ENCODE data around the gene SFXN4. TPM values are rescaled to one million over a fixed set of nuclear protein-coding genes. Genes with fewer than 3 reads are reported as not detected.
A peak's percentile ranks its signal among the peaks of the same experiment; 100 is the strongest.

Gene SFXN4
- total RNA-seq, 1 donor from 2014 or later = 21.6 TPM

DNA sequence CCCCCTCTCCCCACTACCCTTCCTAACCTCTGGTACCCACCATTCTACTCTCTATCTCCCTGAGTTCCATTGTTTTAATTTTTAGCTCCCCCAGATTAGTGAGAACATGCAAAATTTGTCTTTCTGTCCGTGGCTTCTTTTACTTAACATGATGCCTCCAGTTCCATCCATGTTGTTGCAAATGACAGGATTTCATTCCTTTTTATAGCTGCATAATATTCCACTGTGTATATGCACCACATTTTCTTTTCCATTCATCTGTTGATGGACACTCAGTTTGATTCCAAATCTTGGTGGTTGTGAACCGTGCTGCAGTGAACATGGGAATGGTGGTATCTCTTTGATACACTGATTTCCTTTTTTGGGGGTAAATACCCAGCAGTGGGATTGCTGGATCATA is 39.6 kb downstream of the SFXN4 start:
- Histone ChIP-seq H3K4me3 (ENCODE audit: low read depth, low read length) (no peak overlapping the region), H3K27me3 (ENCODE audit: control insufficient read depth, insufficient read depth, low read length) (no peaks in the 10 kb centered on the region), H3K36me3 (ENCODE audit: control insufficient read depth, insufficient read depth, low read length) (peaks cover 10% of the 10 kb centered on the region)
- FAIRE-seq (no peak), DNase-seq (ENCODE audit: low read depth) (no peak)
- TF ChIP-seq, protein P1, sequence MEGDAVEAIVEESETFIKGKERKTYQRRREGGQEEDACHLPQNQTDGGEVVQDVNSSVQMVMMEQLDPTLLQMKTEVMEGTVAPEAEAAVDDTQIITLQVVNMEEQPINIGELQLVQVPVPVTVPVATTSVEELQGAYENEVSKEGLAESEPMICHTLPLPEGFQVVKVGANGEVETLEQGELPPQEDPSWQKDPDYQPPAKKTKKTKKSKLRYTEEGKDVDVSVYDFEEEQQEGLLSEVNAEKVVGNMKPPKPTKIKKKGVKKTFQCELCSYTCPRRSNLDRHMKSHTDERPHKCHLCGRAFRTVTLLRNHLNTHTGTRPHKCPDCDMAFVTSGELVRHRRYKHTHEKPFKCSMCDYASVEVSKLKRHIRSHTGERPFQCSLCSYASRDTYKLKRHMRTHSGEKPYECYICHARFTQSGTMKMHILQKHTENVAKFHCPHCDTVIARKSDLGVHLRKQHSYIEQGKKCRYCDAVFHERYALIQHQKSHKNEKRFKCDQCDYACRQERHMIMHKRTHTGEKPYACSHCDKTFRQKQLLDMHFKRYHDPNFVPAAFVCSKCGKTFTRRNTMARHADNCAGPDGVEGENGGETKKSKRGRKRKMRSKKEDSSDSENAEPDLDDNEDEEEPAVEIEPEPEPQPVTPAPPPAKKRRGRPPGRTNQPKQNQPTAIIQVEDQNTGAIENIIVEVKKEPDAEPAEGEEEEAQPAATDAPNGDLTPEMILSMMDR (IDR thresholded peaks at IDR 0.05; ENCODE audit: insufficient read depth, low read length, severe bottlenecking) = no peak

DNA sequence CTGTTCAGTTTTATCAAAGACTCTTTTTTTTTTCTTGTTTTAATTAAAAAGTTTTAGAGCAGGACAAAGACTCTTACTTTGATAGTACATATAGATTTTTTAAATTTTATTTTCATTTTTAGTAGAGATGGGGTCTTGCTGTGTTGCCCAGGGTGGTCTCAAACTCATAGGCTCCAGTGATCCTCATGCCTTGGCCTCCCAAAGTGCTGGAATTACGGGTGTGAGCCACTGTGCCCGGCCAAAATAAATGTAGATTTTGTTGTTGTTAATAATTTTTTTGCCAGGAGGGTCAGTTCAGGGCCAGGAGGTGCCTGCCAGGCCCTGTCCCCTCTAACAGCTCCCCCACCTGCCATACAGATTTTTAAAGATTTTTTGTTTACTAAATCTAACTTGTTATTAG is 44.6 kb downstream of the SFXN4 start:
- Histone ChIP-seq H3K4me3 (ENCODE audit: low read depth, low read length) (no peak overlapping the region), H3K27me3 (ENCODE audit: control insufficient read depth, insufficient read depth, low read length) (no peaks in the 10 kb centered on the region), H3K36me3 (ENCODE audit: control insufficient read depth, insufficient read depth, low read length) (peaks cover 15% of the 10 kb centered on the region)
- DNase-seq (ENCODE audit: low read depth) (no peak), FAIRE-seq (no peak)
- TF ChIP-seq, protein P1 (IDR thresholded peaks at IDR 0.05; ENCODE audit: insufficient read depth, low read length, severe bottlenecking) = no peak

DNA sequence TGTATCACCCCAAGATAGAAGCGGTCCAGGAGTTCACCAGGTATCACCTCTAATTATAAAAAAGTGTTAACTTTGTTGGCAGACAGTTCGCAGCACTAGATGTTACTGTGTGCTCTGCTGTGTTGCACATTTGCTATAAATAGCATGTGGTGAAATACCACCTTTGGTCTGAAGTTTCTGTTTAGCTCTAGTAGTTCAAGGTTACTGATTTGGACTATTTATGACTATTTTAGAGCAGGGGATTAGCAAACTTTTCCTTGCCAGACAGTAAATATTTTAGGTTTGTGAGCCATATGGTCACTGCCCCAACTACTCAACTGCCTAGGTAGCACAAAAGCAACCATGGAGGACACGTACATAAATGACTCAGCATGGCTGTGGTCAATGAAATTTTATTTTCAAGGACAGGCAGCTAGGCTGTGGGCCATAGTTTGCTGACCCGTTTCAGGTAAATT is 45.1 kb downstream of the SFXN4 start:
- Histone ChIP-seq H3K27me3 (ENCODE audit: control insufficient read depth, insufficient read depth, low read length) (no peaks in the 10 kb centered on the region), H3K36me3 (ENCODE audit: control insufficient read depth, insufficient read depth, low read length) (peaks cover 15% of the 10 kb centered on the region), H3K4me3 (ENCODE audit: low read depth, low read length) (no peak overlapping the region)
- DNase-seq (ENCODE audit: low read depth) = no peak
- TF ChIP-seq, protein P1 (IDR thresholded peaks at IDR 0.05; ENCODE audit: insufficient read depth, low read length, severe bottlenecking) = no peak
- FAIRE-seq = peak; percentile 83

DNA sequence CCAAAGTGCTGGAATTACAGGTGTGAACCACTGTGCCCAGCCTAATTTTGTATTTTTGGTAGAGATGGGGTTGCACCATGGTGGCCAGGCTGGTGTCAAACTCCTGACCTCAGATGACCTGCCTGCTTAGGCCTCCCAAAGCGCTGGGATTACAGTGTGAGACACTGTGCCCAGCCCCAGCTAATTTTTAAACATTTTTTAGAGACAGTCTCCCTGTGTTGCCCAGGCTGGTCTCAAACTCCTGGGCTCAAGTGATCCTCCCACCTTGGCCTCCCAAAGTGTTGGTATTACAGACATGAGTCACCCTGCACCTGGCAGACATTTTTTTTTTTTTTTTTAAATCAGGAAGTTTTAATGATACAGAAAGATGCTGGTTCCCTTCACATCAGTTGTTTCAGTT is 46.1 kb downstream of the SFXN4 start:
- peaks cover 16% of the 10 kb centered on the region for H3K36me3 ChIP-seq (ENCODE audit: control insufficient read depth, insufficient read depth, low read length)

DNA sequence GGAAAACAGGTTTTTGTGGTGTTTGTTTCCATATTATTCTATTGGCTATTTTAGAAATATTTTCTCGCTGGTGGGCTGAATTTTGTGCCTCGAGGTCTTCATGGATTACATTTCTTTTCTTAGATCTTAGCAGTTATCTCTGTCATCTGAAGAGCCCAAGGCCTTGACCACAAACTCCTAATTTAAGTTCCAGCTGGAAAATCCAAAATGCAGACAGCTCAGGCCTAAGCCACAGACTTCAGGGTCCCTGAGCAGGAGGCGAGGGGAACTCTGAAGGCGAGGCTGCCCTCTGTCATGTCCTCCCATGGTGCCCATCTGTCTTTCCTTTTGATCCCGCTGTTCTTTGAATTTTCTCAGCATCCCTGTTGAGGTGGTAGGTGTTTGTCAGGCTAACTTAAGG is 47.3 kb downstream of the SFXN4 start:
- FAIRE-seq = no peak
- Histone ChIP-seq H3K4me3 (ENCODE audit: low read depth, low read length) (no peak overlapping the region), H3K36me3 (ENCODE audit: control insufficient read depth, insufficient read depth, low read length) (peaks cover 19% of the 10 kb centered on the region), H3K27me3 (ENCODE audit: control insufficient read depth, insufficient read depth, low read length) (no peaks in the 10 kb centered on the region)
- TF ChIP-seq, protein P1 (IDR thresholded peaks at IDR 0.05; ENCODE audit: insufficient read depth, low read length, severe bottlenecking) = no peak
- no peak for DNase-seq (ENCODE audit: low read depth)

More for the DNA sequence above, 46.1 kb downstream of the SFXN4 start:
- no peak for DNase-seq (ENCODE audit: low read depth)
- no peak for FAIRE-seq
- H3K4me3 ChIP-seq (ENCODE audit: low read depth, low read length) = no peak overlapping the region
- TF ChIP-seq, protein P1 (IDR thresholded peaks at IDR 0.05; ENCODE audit: insufficient read depth, low read length, severe bottlenecking) = no peak
- no peaks in the 10 kb centered on the region for H3K27me3 ChIP-seq (ENCODE audit: control insufficient read depth, insufficient read depth, low read length)

DNA sequence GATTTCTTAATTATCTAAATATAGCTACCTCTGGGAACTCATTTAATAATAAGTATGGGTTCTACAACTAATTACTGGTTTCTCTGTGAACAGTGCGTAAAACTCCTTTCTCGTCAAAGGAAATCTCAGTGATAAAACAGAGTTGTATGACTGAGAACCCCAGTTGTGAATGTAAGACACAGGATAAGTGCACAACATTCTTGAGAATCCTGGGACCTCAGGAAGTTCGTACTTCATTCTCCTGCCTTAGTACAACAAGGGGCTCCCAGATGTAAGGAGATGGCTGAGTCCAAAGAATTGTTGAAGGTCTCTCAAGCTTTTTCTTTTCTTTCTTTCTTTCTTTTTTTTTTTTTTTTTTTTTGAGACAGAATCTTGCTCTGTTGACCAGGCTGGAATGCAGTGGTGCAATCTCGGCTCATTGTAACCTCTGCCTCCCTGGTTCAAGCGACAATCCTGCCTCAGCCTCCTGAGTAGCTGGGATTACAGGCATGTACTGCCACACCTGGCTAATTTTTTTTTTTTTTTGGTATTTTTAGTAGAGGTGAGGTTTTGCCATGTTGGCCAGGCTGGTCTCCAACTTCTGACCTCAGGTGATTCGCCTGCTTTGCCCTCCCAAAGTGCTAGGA is 49.1 kb downstream of the SFXN4 start:
- Histone ChIP-seq H3K4me3 (ENCODE audit: low read depth, low read length) (no peak overlapping the region), H3K27me3 (ENCODE audit: control insufficient read depth, insufficient read depth, low read length) (no peaks in the 10 kb centered on the region), H3K36me3 (ENCODE audit: control insufficient read depth, insufficient read depth, low read length) (peaks cover 18% of the 10 kb centered on the region)
- no peak for FAIRE-seq
- DNase-seq (ENCODE audit: low read depth) = no peak
- TF ChIP-seq, protein P1 (IDR thresholded peaks at IDR 0.05; ENCODE audit: insufficient read depth, low read length, severe bottlenecking) = no peak
